HEK293 (cell line): ENCODE results near the gene CCDC50.

Experiments
- CTCF ChIA-PET: fragments of 350-600 bp; formaldehyde crosslinking; extraction: SDS; loops from one replicate; lab custom pipeline; 2021; ENCODE audit warnings: antibody characterized with exemption; lab: Yijun Ruan, JAX
- POLR2A ChIA-PET: fragments of 300-600 bp; formaldehyde crosslinking; extraction: SDS; loops from one replicate; lab custom pipeline; 2020; ENCODE audit warnings: antibody characterized with exemption, inconsistent platforms; lab: Yijun Ruan, JAX
- H3K27ac ChIP-seq: fragments of 200-500 bp; sonication (Bioruptor generic); 2 replicates; pipeline ENCODE4 v1.5.1; 2014; ENCODE audit warnings: low read depth, low read length, control low read depth, inconsistent platforms; ENCODE audit errors: extremely low read depth
- H3K36me3 ChIP-seq, 2 experiments: fragments of 200-500 bp in 1 of 2; sonication (Bioruptor generic) in 1 of 2; 1 replicate in 1 of 2; 2 replicates in 1 of 2; pipeline ENCODE4 v1.5.1; 2014 to 2017; ENCODE audit warnings: inconsistent platforms in 2 of 2, low read length in 2 of 2; ENCODE audit not compliant: control insufficient read depth in 2 of 2, insufficient read depth in 1 of 2
- H3K4me1 ChIP-seq: fragments of 200-500 bp; sonication (Bioruptor generic); 2 replicates; pipeline ENCODE4 v1.5.1; 2014; ENCODE audit warnings: mild to moderate bottlenecking, low read length, inconsistent platforms; ENCODE audit not compliant: control insufficient read depth, insufficient read depth
- H3K4me3 ChIP-seq: 2 replicates; pipeline ENCODE4 v1.5.1; 2011; ENCODE audit warnings: low read depth, mild to moderate bottlenecking, control low read depth, low read length, moderate library complexity
- H3K9me3 ChIP-seq: fragments of 200-500 bp; sonication (Bioruptor generic); 2 replicates; pipeline ENCODE4 v1.5.1; 2014; ENCODE audit warnings: low read depth, low read length, inconsistent platforms; ENCODE audit not compliant: control insufficient read depth, insufficient read depth
- EGR2 ChIP-seq: fragments of 450-650 bp; formaldehyde crosslinking; IDR thresholded peaks from 2 replicates; pipeline ENCODE4 v1.5.1; 2016; ENCODE audit warnings: low read depth, missing biosample characterization, missing genetic modification characterization
- FEZF1 ChIP-seq: fragments of 450-650 bp; formaldehyde crosslinking; IDR thresholded peaks from 2 replicates; pipeline ENCODE4 v1.5.1; 2016; ENCODE audit warnings: missing biosample characterization, missing genetic modification characterization
- KLF7 ChIP-seq: fragments of 450-650 bp; formaldehyde crosslinking; IDR thresholded peaks from 2 replicates; pipeline ENCODE4 v1.5.1; 2016; ENCODE audit warnings: missing biosample characterization, missing genetic modification characterization, borderline replicate concordance
- KLF9 ChIP-seq: fragments of 450-650 bp; formaldehyde crosslinking; IDR thresholded peaks from 2 replicates; pipeline ENCODE4 v1.5.1; 2016; ENCODE audit warnings: missing biosample characterization, missing genetic modification characterization, low read depth
- SCRT1 ChIP-seq: fragments of 450-650 bp; formaldehyde crosslinking; IDR thresholded peaks from 2 replicates; pipeline ENCODE4 v1.5.1; 2016; ENCODE audit warnings: missing biosample characterization, missing genetic modification characterization, borderline replicate concordance
- SETDB1 ChIP-seq: IDR thresholded peaks from one replicate; pipeline ENCODE4 v1.6.1; 2017; ENCODE audit warnings: mild to moderate bottlenecking, low read length, moderate library complexity, mixed read lengths; ENCODE audit not compliant: insufficient read length
- TRIM28 ChIP-seq: IDR thresholded peaks from 2 replicates; pipeline ENCODE4 v1.6.1; 2011; ENCODE audit warnings: low read length, control low read depth, borderline replicate concordance
- ZBTB17 ChIP-seq: fragments of 450-650 bp; formaldehyde crosslinking; IDR thresholded peaks from 2 replicates; pipeline ENCODE4 v1.5.1; 2016; ENCODE audit warnings: missing biosample characterization, missing genetic modification characterization
- ZBTB8A ChIP-seq: fragments of 450-650 bp; formaldehyde crosslinking; IDR thresholded peaks from 2 replicates; pipeline ENCODE4 v1.5.1; 2016; ENCODE audit warnings: missing biosample characterization, missing genetic modification characterization
- ZNF133 ChIP-seq: fragments of 450-650 bp; formaldehyde crosslinking; IDR thresholded peaks from 2 replicates; pipeline ENCODE4 v1.5.1; 2016; ENCODE audit warnings: missing biosample characterization, missing genetic modification characterization
- ZNF157 ChIP-seq: fragments of 450-650 bp; formaldehyde crosslinking; IDR thresholded peaks from 2 replicates; pipeline ENCODE4 v1.5.1; 2016; ENCODE audit warnings: missing biosample characterization, missing genetic modification characterization
- ZNF248 ChIP-seq: fragments of 450-650 bp; formaldehyde crosslinking; IDR thresholded peaks from 2 replicates; pipeline ENCODE4 v1.5.1; 2017; ENCODE audit warnings: missing biosample characterization, missing genetic modification characterization
- ZNF302 ChIP-seq: fragments of 450-650 bp; formaldehyde crosslinking; IDR thresholded peaks from 2 replicates; pipeline ENCODE4 v1.5.1; 2016; ENCODE audit warnings: missing biosample characterization, missing genetic modification characterization, low read depth
- ZNF335 ChIP-seq: fragments of 450-650 bp; formaldehyde crosslinking; conservative IDR thresholded peaks from 2 replicates; pipeline ENCODE4 v1.5.1; 2016; ENCODE audit warnings: missing biosample characterization, missing genetic modification characterization
- ZNF341 ChIP-seq: fragments of 450-650 bp; formaldehyde crosslinking; IDR thresholded peaks from 2 replicates; pipeline ENCODE4; 2016; ENCODE audit warnings: low read depth, missing biosample characterization, missing genetic modification characterization
- ZNF473 ChIP-seq: fragments of 450-650 bp; formaldehyde crosslinking; IDR thresholded peaks from 2 replicates; pipeline ENCODE4 v1.5.1; 2017; ENCODE audit warnings: missing biosample characterization, missing genetic modification characterization
- ZNF548 ChIP-seq: fragments of 450-650 bp; formaldehyde crosslinking; IDR thresholded peaks from 2 replicates; pipeline ENCODE4 v1.5.1; 2016; ENCODE audit warnings: missing biosample characterization, missing genetic modification characterization
- ZNF610 ChIP-seq: fragments of 450-650 bp; formaldehyde crosslinking; IDR thresholded peaks from 2 replicates; pipeline ENCODE4 v1.5.1; 2016; ENCODE audit warnings: missing biosample characterization, missing genetic modification characterization, borderline replicate concordance
- ZNF626 ChIP-seq: fragments of 450-650 bp; sonication (Bioruptor Pico); formaldehyde crosslinking; IDR thresholded peaks from 2 replicates; pipeline ENCODE4 v1.5.1; 2018; ENCODE audit warnings: missing biosample characterization, missing genetic modification characterization, inconsistent platforms
- ZNF629 ChIP-seq: fragments of 450-650 bp; formaldehyde crosslinking; IDR thresholded peaks from 2 replicates; pipeline ENCODE4 v1.5.1; 2017; ENCODE audit warnings: missing biosample characterization, missing genetic modification characterization
- ZNF658 ChIP-seq: fragments of 450-650 bp; formaldehyde crosslinking; IDR thresholded peaks from 2 replicates; pipeline ENCODE4; 2016; ENCODE audit warnings: missing biosample characterization, missing genetic modification characterization
- ZNF776 ChIP-seq: fragments of 450-650 bp; formaldehyde crosslinking; IDR thresholded peaks from 2 replicates; pipeline ENCODE4 v1.5.0; 2017; ENCODE audit warnings: missing biosample characterization, missing genetic modification characterization, borderline replicate concordance
- ZNF777 ChIP-seq: fragments of 450-650 bp; formaldehyde crosslinking; IDR thresholded peaks from 2 replicates; pipeline ENCODE4 v1.5.1; 2017; ENCODE audit warnings: missing biosample characterization, missing genetic modification characterization, borderline replicate concordance
- ZNF830 ChIP-seq: fragments of 450-650 bp; IDR thresholded peaks from 2 replicates; pipeline ENCODE4 v1.5.0; 2018; ENCODE audit warnings: missing biosample characterization, missing genetic modification characterization, low read depth, mild to moderate bottlenecking, moderate library complexity
- TF ChIP-seq, protein P1 (sequence below): fragments of 450-650 bp; formaldehyde crosslinking; IDR thresholded peaks from 2 replicates; pipeline ENCODE4 v1.5.1; 2017; ENCODE audit warnings: missing biosample characterization, missing genetic modification characterization
- TF ChIP-seq, protein P2 (sequence below): fragments of 450-650 bp; IDR thresholded peaks from 2 replicates; pipeline ENCODE4 v1.5.1; 2018; ENCODE audit warnings: missing biosample characterization, mild to moderate bottlenecking, missing genetic modification characterization
- TF ChIP-seq, protein P3 (sequence below): fragments of 450-650 bp; formaldehyde crosslinking; IDR thresholded peaks from 2 replicates; pipeline ENCODE4 v1.5.1; 2016; ENCODE audit warnings: missing biosample characterization, missing genetic modification characterization

The CCDC50 gene

DNA sequence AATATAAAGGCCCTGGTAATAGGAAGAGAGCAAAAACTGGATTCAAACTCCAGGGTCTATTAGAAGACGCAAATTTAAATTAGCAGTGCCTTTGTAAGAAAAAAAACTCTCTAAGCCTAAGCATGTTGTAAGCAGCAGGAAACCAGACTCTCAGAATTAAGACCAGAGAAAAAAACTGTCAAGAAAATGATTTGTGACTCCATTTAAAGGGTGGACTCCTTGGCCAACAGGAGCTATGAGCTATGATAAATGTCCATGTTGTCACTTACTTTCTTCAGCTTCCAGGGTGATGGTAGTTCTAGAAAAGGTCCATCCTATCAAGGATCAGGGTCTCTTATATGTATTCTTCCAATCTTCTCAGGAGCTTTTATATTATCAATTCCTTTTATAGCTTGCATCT, 34.9 kb upstream of the CCDC50 start:
- no peaks in the 10 kb centered on the region for H3K36me3 ChIP-seq
- H3K4me1 ChIP-seq, result no peaks in the 10 kb centered on the region
- POLR2A ChIA-PET, result no interaction called here
- no peak overlapping the region for H3K4me3 ChIP-seq
- H3K9me3 ChIP-seq, result no peaks in the 10 kb centered on the region
- TF ChIP-seq ZNF776 (tag by site-specific recombination), result no peak
- TF ChIP-seq ZNF335 (tag by site-specific recombination), result no peak
- TF ChIP-seq, all 188 proteins: peak for 0
- CTCF ChIA-PET, result no interaction called here
- no peak overlapping the region for H3K27ac ChIP-seq

DNA sequence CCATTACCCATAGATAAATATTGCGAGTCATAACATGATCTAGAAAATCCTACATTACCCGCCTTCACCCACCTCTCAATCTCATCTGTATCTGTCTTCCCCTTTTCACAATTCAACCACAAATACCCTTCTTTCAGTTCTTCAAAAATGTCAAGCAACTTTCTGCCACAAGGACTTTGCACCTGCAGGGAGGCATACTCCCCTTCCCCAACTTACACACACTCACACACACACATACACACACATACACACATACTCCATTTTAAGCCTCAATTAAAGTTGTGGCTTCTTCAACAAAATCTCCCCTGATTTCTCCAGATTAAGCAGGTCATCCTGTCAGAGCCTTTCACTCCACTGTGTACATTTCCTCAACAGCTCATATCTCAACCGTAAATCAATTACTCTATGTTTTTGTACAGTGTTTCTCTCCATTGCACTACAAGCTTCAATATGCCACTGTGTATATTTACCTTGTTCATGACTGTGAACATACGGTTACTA, 33.1 kb upstream of the CCDC50 start:
- TF ChIP-seq KLF7 (tag by site-specific recombination), result no peak
- TF ChIP-seq, protein P1, sequence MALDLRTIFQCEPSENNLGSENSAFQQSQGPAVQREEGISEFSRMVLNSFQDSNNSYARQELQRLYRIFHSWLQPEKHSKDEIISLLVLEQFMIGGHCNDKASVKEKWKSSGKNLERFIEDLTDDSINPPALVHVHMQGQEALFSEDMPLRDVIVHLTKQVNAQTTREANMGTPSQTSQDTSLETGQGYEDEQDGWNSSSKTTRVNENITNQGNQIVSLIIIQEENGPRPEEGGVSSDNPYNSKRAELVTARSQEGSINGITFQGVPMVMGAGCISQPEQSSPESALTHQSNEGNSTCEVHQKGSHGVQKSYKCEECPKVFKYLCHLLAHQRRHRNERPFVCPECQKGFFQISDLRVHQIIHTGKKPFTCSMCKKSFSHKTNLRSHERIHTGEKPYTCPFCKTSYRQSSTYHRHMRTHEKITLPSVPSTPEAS (tag by site-specific recombination), result peak; percentile 47
- TF ChIP-seq EGR2, result no peak
- TF ChIP-seq FEZF1, result no peak
- TF ChIP-seq ZNF157 (tag by site-specific recombination), result no peak
- TF ChIP-seq TRIM28, result 0 out of 2 replicates have a peak, but pooled peaks have one; percentile 21
- no peak for TF ChIP-seq ZNF341 (tag by site-specific recombination)
- TF ChIP-seq ZNF629 (tag by site-specific recombination), result no peak
- no peak for TF ChIP-seq ZNF548
- no peak for TF ChIP-seq ZNF473 (tag by site-specific recombination)
- no peak for TF ChIP-seq ZNF248 (tag by site-specific recombination)
- no peak for TF ChIP-seq ZNF302 (tag by site-specific recombination)
- no peak for TF ChIP-seq ZBTB17 (tag by site-specific recombination)
- no peak for TF ChIP-seq SCRT1
- no peak for TF ChIP-seq KLF9 (tag by site-specific recombination)
- TF ChIP-seq ZNF830, result no peak
- TF ChIP-seq ZBTB8A (tag by site-specific recombination), result no peak
- ChIA-PET POLR2A (no interaction called here), CTCF (no interaction called here)
- no peak overlapping the region for H3K27ac ChIP-seq
- H3K36me3 ChIP-seq, result no peaks in the 10 kb centered on the region
- H3K4me3 ChIP-seq, result no peak overlapping the region
- no peaks in the 10 kb centered on the region for H3K4me1 ChIP-seq
- no peaks in the 10 kb centered on the region for H3K9me3 ChIP-seq

DNA sequence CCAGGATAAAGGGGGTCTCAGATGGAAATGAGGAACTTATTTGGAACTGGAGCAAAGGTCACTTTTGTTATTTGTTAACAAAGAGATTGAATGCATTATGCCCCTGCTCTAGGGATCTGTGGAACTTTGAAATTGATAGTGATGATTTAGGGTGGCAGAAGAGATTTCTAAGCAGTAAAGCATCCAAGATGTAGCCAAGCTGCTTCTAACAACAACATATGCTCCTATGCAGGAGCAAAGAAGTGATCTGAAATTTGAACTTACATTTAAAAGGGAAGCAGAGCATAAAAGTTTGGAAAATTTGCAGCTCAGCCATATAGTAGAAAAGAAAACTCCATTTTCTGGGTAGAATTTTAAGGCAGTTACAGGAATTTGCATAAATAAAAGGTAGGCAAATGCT, 30.3 kb upstream of the CCDC50 start:
- POLR2A ChIA-PET, result interaction anchor here (0.6 to 1.4 kb wide), 2 partner anchors 26 to 38 kb away, joined by 3 to 4 read pairs; no protein-coding TSS in a partner anchor
- no peaks in the 10 kb centered on the region for H3K9me3 ChIP-seq

More for the DNA sequence above, 30.3 kb upstream of the CCDC50 start:
- no peak overlapping the region for H3K4me3 ChIP-seq
- TF ChIP-seq ZNF626, result no peak
- TF ChIP-seq, protein P2, sequence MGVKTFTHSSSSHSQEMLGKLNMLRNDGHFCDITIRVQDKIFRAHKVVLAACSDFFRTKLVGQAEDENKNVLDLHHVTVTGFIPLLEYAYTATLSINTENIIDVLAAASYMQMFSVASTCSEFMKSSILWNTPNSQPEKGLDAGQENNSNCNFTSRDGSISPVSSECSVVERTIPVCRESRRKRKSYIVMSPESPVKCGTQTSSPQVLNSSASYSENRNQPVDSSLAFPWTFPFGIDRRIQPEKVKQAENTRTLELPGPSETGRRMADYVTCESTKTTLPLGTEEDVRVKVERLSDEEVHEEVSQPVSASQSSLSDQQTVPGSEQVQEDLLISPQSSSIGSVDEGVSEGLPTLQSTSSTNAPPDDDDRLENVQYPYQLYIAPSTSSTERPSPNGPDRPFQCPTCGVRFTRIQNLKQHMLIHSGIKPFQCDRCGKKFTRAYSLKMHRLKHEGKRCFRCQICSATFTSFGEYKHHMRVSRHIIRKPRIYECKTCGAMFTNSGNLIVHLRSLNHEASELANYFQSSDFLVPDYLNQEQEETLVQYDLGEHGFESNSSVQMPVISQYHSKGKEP (tag by site-specific recombination), result no peak
- TF ChIP-seq, protein P3, sequence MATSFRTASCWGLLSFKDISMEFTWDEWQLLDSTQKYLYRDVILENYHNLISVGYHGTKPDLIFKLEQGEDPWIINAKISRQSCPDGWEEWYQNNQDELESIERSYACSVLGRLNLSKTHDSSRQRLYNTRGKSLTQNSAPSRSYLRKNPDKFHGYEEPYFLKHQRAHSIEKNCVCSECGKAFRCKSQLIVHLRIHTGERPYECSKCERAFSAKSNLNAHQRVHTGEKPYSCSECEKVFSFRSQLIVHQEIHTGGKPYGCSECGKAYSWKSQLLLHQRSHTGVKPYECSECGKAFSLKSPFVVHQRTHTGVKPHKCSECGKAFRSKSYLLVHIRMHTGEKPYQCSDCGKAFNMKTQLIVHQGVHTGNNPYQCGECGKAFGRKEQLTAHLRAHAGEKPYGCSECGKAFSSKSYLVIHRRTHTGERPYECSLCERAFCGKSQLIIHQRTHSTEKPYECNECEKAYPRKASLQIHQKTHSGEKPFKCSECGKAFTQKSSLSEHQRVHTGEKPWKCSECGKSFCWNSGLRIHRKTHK, result no peak
- no peak for TF ChIP-seq ZNF777
- TF ChIP-seq ZBTB17 (tag by site-specific recombination), result no peak
- TF ChIP-seq TRIM28, result no peak
- TF ChIP-seq ZNF610 (tag by site-specific recombination), result no peak
- no peak for TF ChIP-seq ZNF133 (tag by site-specific recombination)
- no peak for TF ChIP-seq EGR2
- TF ChIP-seq ZNF658 (tag by site-specific recombination), result no peak
- no peak for TF ChIP-seq SETDB1
- TF ChIP-seq ZNF341 (tag by site-specific recombination), result no peak
- H3K36me3 ChIP-seq, result no peaks in the 10 kb centered on the region
- H3K4me1 ChIP-seq, result peaks cover 8% of the 10 kb centered on the region; the same call in 1 of the 2 replicates
- CTCF ChIA-PET, result no interaction called here
- no peak overlapping the region for H3K27ac ChIP-seq
